HAP-1 (cell line): ENCODE data around the gene SUPT5H.
"Not testable (repeated sequence)": the region's sequence is repeated elsewhere in the genome, so short reads cannot be mapped to it uniquely, and the experiment has no call there.

Experiments used
- DNase-seq, 2 experiments: peaks; one replicate each; pipeline ENCODE4 v3.0.0-alpha.2; 2016 to 2020; ENCODE audit warnings: low spot score in 2 of 2
- H3K27me3 ChIP-seq: fragments of 250-450 bp; sonication (Bioruptor Pico); 2 replicates; pipeline ENCODE4 v1.5.1; 2020; ENCODE audit warnings: low read depth, mild to moderate bottlenecking, moderate library complexity
- H3K36me3 ChIP-seq: fragments of 250-450 bp; sonication (Bioruptor Pico); replicated peaks from 2 replicates; pipeline ENCODE4 v1.5.1; 2020; ENCODE audit warnings: mild to moderate bottlenecking
- H3K4me1 ChIP-seq: fragments of 250-450 bp; sonication (Bioruptor Pico); 2 replicates; pipeline ENCODE4 v1.5.1; 2020; ENCODE audit warnings: mild to moderate bottlenecking
- H3K4me3 ChIP-seq: fragments of 250-450 bp; sonication (Bioruptor Pico); 2 replicates; pipeline ENCODE4 v1.5.1; 2020; ENCODE audit warnings: mild to moderate bottlenecking, moderate library complexity
- H3K9me3 ChIP-seq: fragments of 250-450 bp; sonication (Bioruptor Pico); 2 replicates; pipeline ENCODE4 v1.5.1; 2020; ENCODE audit warnings: mild to moderate bottlenecking, moderate library complexity
- in situ Hi-C: fragments of 300-500 bp; cut with MboI; formaldehyde crosslinking; loops from 3 replicates; pipeline ENCODE4 v1.14.3; 2020; ENCODE audit warnings: low sequenced_read_pairs, inconsistent platforms, mixed read lengths

The SUPT5H gene

DNA sequence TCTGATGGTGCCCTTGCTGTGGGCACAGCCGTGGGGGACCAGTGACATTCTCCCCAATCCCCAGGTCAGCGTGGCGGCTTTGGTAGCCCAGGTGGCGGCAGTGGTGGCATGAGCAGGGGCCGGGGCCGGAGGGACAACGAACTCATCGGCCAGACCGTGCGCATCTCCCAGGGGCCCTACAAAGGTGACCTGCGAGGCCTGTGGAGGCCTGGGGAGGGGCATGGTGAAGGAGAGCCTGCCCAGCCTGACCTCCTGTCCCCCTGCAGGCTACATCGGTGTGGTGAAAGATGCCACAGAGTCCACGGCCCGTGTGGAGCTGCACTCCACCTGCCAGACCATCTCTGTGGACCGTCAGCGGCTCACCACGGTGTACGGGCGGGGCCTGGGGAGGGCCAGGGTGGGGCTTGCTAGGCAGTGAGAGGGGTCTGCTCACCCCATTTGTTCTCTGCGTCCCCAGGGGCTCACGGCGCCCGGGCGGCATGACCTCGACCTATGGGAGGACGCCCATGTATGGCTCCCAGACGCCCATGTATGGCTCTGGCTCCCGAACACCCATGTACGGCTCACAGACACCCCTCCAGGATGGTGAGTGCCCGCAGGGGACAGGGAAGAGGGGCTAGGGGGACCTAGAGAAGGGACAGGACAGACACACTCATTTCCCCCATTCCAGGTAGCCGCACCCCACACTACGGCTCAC, 27.5 kb downstream of the SUPT5H start:
- H3K9me3 ChIP-seq, result no peaks in the 10 kb centered on the region
- no peaks in the 10 kb centered on the region for H3K27me3 ChIP-seq
- H3K4me3 ChIP-seq, result no peak overlapping the region
- no peak for DNase-seq
- peaks cover 71% of the 10 kb centered on the region for H3K36me3 ChIP-seq
- no peaks in the 10 kb centered on the region for H3K4me1 ChIP-seq
- in situ Hi-C loops, result no loop called here

DNA sequence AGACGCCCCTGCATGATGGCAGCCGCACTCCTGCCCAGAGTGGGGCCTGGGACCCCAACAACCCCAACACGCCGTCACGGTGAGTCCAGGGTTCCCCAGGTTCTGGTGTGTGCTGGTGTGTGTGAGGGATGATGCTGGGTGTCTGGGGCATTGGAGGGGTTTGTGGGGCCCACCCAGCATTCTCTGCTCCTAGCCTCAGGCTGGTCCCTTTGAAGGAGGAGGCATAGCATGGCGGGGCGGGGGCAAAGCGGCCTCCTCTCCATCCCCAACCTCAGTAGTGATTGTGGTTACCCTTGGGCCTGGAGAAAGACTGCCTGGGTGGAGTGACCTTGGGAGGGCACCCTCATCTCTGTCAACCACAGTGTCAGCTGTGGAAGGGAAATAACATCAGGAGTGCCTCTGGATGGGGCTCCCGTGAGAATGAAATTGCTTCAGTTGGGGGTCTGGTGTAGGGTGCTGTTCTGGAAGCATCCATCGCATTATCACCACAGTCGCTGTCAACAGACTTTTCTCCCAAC, 28.1 kb downstream of the SUPT5H start:
- Histone ChIP-seq H3K9me3 (no peaks in the 10 kb centered on the region), H3K4me1 (no peaks in the 10 kb centered on the region), H3K4me3 (no peak overlapping the region), H3K27me3 (no peaks in the 10 kb centered on the region), H3K36me3 (peaks cover 65% of the 10 kb centered on the region)
- in situ Hi-C loops, result no loop called here
- no peak for DNase-seq

DNA sequence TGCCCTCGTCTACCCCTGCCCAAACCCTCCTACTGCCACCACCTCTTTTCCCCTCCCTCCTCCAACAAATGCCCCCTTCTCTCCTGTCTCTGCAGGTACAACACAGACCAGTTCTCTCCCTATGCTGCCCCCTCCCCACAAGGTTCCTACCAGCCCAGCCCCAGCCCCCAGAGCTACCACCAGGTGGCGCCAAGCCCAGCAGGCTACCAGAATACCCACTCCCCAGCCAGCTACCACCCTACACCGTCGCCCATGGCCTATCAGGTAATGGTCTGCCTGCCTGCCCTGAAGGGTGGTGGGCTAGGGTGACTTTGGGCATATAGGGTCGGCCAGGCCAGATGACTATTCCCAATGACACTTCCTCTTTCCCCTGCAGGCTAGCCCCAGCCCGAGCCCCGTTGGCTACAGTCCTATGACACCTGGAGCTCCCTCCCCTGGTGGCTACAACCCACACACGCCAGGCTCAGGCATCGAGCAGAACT, 28.8 kb downstream of the SUPT5H start:
- Histone ChIP-seq H3K4me1 (peaks cover under 1% of the 10 kb centered on the region), H3K9me3 (no peaks in the 10 kb centered on the region), H3K36me3 (peaks cover 59% of the 10 kb centered on the region), H3K27me3 (no peaks in the 10 kb centered on the region), H3K4me3 (no peak overlapping the region)
- peak; percentile 34 to 87 for DNase-seq
- in situ Hi-C loops, result no loop called here

DNA sequence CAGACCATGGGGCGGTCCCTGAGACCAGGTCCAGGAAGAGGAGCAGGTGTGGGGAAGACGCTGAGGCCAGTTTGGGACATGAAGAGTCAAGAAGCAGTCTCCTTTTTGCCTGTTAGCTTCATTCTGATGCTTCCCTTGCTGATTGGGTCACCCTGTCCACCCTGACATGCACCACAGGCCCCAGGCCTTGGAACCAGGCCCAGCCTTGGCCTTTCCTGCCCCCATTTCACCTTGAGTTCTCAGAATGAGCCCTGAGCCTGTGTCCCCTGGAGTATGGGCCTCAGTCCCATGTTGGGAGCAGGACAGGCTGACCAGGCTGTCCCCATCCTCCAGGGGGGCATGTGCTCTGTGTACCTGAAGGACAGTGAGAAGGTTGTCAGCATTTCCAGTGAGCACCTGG, 30.4 kb downstream of the SUPT5H start:
- Histone ChIP-seq H3K9me3 (no peaks in the 10 kb centered on the region), H3K36me3 (peaks cover 44% of the 10 kb centered on the region), H3K4me1 (peaks cover 13% of the 10 kb centered on the region), H3K27me3 (no peaks in the 10 kb centered on the region), H3K4me3 (no peak overlapping the region)
- no peak for DNase-seq
- in situ Hi-C loops, result loop anchor here (5.0 kb wide), 1 partner anchor 57 kb away; the partner anchor contains the start of gene EID2B

DNA sequence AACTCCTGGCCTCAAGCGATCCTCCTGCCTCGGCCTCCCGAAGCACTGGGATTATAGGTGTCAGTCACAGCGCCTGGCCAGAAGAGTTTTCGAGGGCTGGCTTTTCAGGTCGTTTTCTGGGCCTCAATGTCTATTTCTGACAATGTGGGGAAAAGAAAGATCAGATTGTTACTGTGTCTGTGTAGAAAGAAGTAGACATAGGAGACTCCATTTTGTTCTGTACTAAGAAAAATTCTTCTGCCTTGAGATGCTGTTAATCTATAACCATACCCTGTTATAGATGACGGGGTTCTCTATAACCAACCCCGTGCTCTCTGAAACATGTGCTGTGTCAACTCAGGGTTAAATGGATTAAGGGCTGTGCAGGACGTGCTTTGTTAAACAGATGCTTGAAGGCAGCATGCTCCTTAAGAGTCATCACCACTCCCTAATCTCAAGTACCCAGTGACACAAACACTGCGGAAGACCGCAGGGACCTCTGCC, 34.0 kb downstream of the SUPT5H start:
- H3K9me3 ChIP-seq, DNase-seq, H3K27me3 ChIP-seq, H3K4me3 ChIP-seq: not testable (repeated sequence)
- in situ Hi-C loops, result loop anchor here (5.0 kb wide), 1 partner anchor 53 kb away; the partner anchor contains the start of gene EID2B
- Histone ChIP-seq H3K36me3 (peaks cover 42% of the 10 kb centered on the region), H3K4me1 (peaks cover 17% of the 10 kb centered on the region)

DNA sequence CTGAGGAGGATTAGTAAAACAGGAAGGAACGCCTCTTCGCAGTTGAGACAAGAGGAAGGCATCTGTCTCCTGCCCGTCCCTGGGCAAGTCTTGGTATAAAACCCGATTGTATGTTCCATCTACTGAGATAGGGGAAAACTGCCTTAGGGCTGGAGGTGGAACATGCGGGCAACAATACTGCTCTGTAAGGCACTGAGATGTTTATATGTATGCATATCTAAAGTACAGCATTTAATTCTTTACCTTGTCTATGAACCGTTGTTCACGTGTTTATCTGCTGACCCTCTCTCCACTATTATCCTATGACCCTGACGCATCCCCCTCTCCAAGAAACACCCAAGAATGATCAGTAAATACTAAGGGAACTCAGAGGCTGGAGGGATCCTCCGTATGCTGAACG, 34.5 kb downstream of the SUPT5H start:
- peaks cover 40% of the 10 kb centered on the region for H3K36me3 ChIP-seq
- H3K4me1 ChIP-seq, result peaks cover 17% of the 10 kb centered on the region
- H3K4me3 ChIP-seq, result peak overlapping the region; percentile 96
- no peaks in the 10 kb centered on the region for H3K9me3 ChIP-seq
- in situ Hi-C loops, result loop anchor here (5.0 kb wide), 1 partner anchor 52 kb away; the partner anchor contains the start of gene EID2B
- no peak for DNase-seq
- H3K27me3 ChIP-seq, result no peaks in the 10 kb centered on the region

DNA sequence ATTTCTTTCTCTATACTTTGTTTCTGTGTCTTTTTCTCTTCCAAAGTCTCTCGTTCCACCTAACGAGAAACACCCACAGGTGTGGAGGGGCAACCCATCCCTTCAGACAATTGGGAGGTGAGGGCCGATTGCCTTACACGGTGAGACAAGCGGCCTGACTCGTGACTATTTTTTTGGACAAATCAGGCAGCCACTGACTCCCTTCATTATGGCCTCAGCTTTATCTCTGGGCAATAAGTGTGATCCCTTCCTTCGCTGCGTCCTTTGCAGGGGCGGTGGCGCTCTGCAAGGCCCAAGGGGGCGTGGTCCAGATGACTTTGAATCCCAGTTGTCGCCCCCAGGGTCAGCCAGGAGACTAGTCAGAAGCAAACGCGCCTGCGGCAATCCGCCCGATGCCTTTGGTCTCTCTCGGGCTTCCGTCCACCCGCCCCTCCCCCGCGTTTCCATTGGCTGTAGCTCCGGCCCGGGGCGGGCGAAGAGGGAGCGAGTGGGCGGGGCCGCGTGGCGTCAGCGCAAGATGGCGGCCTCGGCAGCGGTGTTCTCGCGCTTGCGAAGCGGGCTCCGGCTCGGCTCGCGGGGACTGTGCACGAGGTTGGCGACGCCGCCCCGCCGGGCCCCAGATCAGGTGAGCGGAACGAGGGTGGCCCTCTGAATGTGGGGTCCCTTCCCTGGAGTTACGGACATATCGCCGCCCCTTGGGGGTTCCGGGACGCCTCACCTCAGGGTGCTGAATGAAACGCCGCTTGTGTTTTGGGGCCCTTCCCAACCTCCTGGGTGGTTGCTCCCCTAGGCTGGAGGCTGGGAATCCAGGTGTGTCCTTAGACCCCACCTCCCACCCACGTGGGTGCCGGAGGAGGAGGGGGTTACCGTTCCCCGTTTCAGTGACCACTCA, 35.2 kb downstream of the SUPT5H start, which contains the start of gene TIMM50:
Gene TIMM50 (plus strand): TSS at position 502 of the 892 bp plus-strand sequence. CDS start 16 bp downstream, at position 518.
- in situ Hi-C loops, result no loop called here
- H3K36me3 ChIP-seq, result peaks cover 43% of the 10 kb centered on the region
- peaks cover 17% of the 10 kb centered on the region for H3K4me1 ChIP-seq
- peak within 1 kb of the TSS; percentile 96 for H3K4me3 ChIP-seq
- no peaks in the 10 kb centered on the region for H3K9me3 ChIP-seq
- peak; percentile 96 to 100 for DNase-seq
- H3K27me3 ChIP-seq, result no peaks in the 10 kb centered on the region

DNA sequence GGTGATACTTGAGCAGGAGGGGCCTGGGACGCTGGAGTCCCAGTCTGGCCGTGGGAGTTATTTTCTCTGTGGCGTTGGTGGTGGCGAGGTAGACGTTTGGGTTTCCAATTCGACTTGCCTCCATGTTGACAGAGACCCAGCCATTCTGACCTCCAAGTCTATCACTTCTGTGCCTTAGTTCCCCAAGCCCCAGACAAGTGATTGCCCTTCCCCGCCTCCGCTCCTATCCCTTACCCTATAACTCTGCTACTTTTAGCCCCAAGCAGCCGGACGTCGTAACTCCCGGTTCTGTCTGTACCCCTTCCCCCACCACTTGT, 35.8 kb downstream of the SUPT5H start:
- in situ Hi-C loops, result no loop called here
- Histone ChIP-seq H3K36me3 (peaks cover 43% of the 10 kb centered on the region), H3K9me3 (no peaks in the 10 kb centered on the region), H3K4me3 (peak overlapping the region; percentile 96), H3K4me1 (peaks cover 17% of the 10 kb centered on the region), H3K27me3 (no peaks in the 10 kb centered on the region)
- no peak for DNase-seq

DNA sequence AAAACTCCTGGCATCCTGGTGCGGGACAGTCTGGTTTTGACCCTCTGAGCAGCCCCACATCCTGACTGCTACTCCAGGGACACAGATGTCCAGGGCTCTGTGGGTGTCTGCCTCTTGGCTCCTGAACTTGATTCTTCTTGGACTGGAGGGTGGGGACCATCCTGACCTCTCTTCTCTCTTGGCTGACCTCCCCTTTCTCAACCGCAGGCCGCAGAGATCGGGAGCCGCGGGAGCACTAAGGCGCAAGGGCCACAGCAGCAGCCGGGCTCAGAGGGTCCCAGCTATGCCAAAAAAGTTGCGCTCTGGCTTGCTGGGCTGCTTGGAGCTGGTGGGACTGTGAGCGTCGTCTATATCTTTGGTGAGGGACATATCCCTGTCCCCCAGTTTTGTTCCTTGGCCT, 36.3 kb downstream of the SUPT5H start:
- Histone ChIP-seq H3K4me3 (peak overlapping the region; percentile 96), H3K27me3 (no peaks in the 10 kb centered on the region), H3K4me1 (peaks cover 17% of the 10 kb centered on the region), H3K36me3 (peaks cover 46% of the 10 kb centered on the region), H3K9me3 (no peaks in the 10 kb centered on the region)
- in situ Hi-C loops, result no loop called here
- DNase-seq, result no peak

DNA sequence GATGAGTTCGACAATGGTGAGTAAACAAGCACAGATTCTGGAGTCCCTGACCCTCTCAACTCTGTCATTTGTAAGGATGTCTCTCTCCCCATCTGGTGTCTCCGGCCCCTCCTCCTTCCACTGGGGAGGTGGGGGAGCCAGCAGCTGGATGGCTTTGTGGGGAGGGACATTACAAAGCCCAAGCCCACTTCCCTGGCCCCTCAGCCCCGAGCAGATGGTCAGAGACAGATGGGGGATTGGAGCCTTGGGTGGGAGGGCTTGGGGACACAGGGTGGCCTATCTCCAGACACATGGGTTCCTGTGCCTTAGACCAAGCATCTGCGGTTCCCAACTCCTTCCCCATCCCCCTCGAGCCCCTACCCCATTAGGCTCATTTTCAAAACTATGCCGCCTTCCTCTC, 37.8 kb downstream of the SUPT5H start:
- Histone ChIP-seq H3K4me3 (no peak overlapping the region), H3K27me3 (no peaks in the 10 kb centered on the region), H3K9me3 (no peaks in the 10 kb centered on the region), H3K36me3 (peaks cover 58% of the 10 kb centered on the region), H3K4me1 (peaks cover 17% of the 10 kb centered on the region)
- in situ Hi-C loops, result no loop called here
- DNase-seq, result no peak

DNA sequence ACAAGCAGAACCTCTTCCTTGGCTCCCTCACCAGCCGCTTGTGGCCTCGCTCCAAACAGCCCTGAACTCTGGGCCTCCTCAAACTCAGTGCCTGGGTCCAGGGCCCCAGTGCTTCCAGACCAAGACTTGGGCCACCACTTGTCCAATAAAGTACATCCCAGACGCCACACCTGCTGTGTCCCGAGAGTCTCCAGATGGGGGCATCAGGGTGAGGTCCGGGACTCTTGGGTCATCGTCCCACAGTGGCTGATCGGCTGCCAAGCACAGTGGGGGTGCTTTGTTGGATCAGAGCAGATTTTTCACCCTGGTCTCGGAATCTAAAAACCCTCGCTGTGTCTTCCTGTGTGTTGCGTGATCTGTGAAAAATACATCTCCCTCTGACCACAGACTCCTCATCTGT, 44.4 kb downstream of the SUPT5H start:
- no peak overlapping the region for H3K4me3 ChIP-seq
- H3K27me3 ChIP-seq, result no peaks in the 10 kb centered on the region
- H3K9me3 ChIP-seq, result no peaks in the 10 kb centered on the region
- no peak for DNase-seq
- H3K36me3 ChIP-seq, result peaks cover 59% of the 10 kb centered on the region
- no peaks in the 10 kb centered on the region for H3K4me1 ChIP-seq
- in situ Hi-C loops, result no loop called here

DNA sequence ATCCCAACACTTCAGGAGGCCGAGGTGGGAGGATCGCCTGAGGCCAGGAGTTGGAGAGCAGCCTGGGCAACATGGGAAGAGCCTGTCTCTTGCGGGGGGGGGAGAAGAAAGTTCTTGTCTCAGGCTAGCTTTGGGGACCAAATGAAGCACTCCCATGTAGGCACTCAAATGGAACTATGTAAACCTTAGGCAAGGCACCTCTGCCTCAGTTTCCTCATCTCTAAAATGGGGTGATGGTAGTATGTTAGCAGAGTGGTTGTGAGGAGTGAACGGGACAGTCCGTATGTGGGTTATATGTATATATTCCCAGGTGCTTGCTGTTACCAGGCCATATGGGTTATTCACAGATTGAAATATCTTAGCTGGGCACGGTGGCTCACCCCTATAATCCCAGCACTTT, 46.8 kb downstream of the SUPT5H start:
- H3K36me3 ChIP-seq, result peaks cover 36% of the 10 kb centered on the region
- H3K4me1 ChIP-seq, result no peaks in the 10 kb centered on the region
- H3K4me3 ChIP-seq, result no peak overlapping the region
- H3K9me3 ChIP-seq, result no peaks in the 10 kb centered on the region
- no peaks in the 10 kb centered on the region for H3K27me3 ChIP-seq
- in situ Hi-C loops, result no loop called here
- no peak for DNase-seq

DNA sequence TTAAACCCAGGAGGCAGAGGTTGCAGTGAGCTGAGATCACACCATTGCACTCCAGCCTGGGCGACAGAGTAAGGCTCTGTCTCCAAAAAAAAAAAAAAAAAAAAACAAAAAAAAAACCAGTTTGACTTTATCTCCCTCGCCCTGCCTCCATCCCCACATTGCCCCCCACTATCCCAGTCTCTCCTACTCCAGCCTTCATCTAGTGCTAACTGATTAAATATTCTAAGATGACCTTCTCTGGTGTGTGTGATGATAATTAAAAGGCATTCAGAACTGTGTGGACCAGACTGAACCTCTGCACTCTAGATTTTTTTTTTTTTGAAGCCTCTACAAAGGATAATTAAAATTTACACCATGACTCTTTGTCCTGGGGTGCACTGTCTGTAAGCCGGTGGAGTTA, 47.4 kb downstream of the SUPT5H start:
- peaks cover 3% of the 10 kb centered on the region for H3K4me1 ChIP-seq
- in situ Hi-C loops, result no loop called here
- H3K4me3 ChIP-seq, result no peak overlapping the region
- DNase-seq, result no peak
- H3K36me3 ChIP-seq, result peaks cover 31% of the 10 kb centered on the region
- no peaks in the 10 kb centered on the region for H3K27me3 ChIP-seq
- no peaks in the 10 kb centered on the region for H3K9me3 ChIP-seq

DNA sequence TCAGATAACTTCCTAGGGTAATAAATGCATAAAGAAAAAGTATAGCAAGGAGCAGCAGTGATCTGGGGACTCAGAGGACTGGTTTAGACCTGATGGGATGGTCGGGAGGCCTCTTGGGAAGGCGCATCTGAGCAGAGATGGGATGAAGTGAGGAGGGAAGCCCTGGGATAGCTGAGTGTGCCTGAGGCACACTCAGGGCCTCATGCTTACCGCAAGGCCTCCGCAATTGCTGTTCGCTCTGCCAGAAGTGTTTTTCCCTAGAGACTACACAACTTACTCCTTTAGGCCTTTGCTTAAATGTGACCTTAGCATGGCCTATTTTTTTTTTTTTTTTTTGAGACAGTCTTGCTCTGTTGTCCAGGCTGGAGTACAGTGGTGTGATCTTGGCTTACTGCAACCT, 49.3 kb downstream of the SUPT5H start:
- peaks cover 12% of the 10 kb centered on the region for H3K36me3 ChIP-seq
- no peaks in the 10 kb centered on the region for H3K27me3 ChIP-seq
- DNase-seq, result no peak
- in situ Hi-C loops, result no loop called here
- peaks cover 11% of the 10 kb centered on the region for H3K4me1 ChIP-seq
- H3K4me3 ChIP-seq, result no peak overlapping the region
- no peaks in the 10 kb centered on the region for H3K9me3 ChIP-seq
